HepG2 (cell line): ENCODE measurements around the gene RAB33A.

ENCODE experiments used
- CTCF ChIP-seq: sonication (generic); formaldehyde crosslinking; IDR thresholded peaks from 2 replicates; pipeline ENCODE4 v1.5.0; 2020; ENCODE audit warnings: mild to moderate bottlenecking, missing genetic modification reagents, moderate library complexity
- FOXK2 ChIP-seq: fragments of 450-650 bp; IDR thresholded peaks from 2 replicates; pipeline ENCODE4 v1.6.1; 2016
- KAT8 ChIP-seq: IDR thresholded peaks from 2 replicates; pipeline ENCODE4 v1.6.1; 2016; ENCODE audit warnings: missing genetic modification reagents, missing compliant biosample characterization
- MAX ChIP-seq: IDR thresholded peaks from 2 replicates; pipeline ENCODE4 v1.6.1; 2012; ENCODE audit warnings: inconsistent platforms
- SUZ12 ChIP-seq: fragments of 150-350 bp; IDR thresholded peaks from 2 replicates; pipeline ENCODE4 v1.6.1; 2014; ENCODE audit warnings: low read depth, low read length
- TCF7L2 ChIP-seq: IDR thresholded peaks from 2 replicates; pipeline ENCODE4 v1.6.1; 2011; ENCODE audit warnings: mild to moderate bottlenecking, low read depth, low read length, moderate library complexity
- TSC22D2 ChIP-seq: sonication (generic); formaldehyde crosslinking; IDR thresholded peaks from 2 replicates; pipeline ENCODE4 v1.5.1; 2020; ENCODE audit warnings: missing genetic modification reagents, mild to moderate bottlenecking, borderline replicate concordance
- ZNF264 ChIP-seq: sonication (generic); formaldehyde crosslinking; IDR thresholded peaks from 2 replicates; pipeline ENCODE4 v1.4.0; 2020; ENCODE audit warnings: missing genetic modification reagents
- ZNF768 ChIP-seq: sonication (generic); formaldehyde crosslinking; IDR thresholded peaks from 2 replicates; pipeline ENCODE4 v1.4.0; 2020; ENCODE audit warnings: missing genetic modification reagents
- TF ChIP-seq, protein P1 (sequence below): sonication (generic); formaldehyde crosslinking; IDR thresholded peaks from 2 replicates; pipeline ENCODE4 v1.4.0; 2020; ENCODE audit warnings: missing genetic modification reagents

GRCh38 chrX:130173190-130173895, 1.6 kb downstream of the RAB33A start:
- TF ChIP-seq CTCF (CRISPR knock-in tag) (no peak), TSC22D2 (CRISPR knock-in tag) (no peak), FOXK2 (no peak), KAT8 (CRISPR knock-in tag) (no peak), MAX (no peak), TCF7L2 (no peak), SUZ12 (no peak), ZNF264 (no peak), ZNF768 (CRISPR knock-in tag) (no peak)
- TF ChIP-seq, protein P1, sequence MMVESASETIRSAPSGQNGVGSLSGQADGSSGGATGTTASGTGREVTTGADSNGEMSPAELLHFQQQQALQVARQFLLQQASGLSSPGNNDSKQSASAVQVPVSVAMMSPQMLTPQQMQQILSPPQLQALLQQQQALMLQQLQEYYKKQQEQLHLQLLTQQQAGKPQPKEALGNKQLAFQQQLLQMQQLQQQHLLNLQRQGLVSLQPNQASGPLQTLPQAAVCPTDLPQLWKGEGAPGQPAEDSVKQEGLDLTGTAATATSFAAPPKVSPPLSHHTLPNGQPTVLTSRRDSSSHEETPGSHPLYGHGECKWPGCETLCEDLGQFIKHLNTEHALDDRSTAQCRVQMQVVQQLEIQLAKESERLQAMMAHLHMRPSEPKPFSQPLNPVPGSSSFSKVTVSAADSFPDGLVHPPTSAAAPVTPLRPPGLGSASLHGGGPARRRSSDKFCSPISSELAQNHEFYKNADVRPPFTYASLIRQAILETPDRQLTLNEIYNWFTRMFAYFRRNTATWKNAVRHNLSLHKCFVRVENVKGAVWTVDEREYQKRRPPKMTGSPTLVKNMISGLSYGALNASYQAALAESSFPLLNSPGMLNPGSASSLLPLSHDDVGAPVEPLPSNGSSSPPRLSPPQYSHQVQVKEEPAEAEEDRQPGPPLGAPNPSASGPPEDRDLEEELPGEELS (CRISPR knock-in tag): no peak
